GM08714 (cell line): ENCODE data around the gene CHRNA5.

Experiments
- H3K4me3 ChIP-seq: fragments of 200-500 bp; sonication (Bioruptor generic); 2 replicates; pipeline ENCODE4 v1.5.1; 2014; ENCODE audit warnings: mild to moderate bottlenecking, low read length, inconsistent platforms
- ZNF274 ChIP-seq: IDR thresholded peaks from 2 replicates; pipeline ENCODE4 v1.6.1; 2012; ENCODE audit warnings: mild to moderate bottlenecking, low read depth, low read length

CHRNA5 gene

DNA sequence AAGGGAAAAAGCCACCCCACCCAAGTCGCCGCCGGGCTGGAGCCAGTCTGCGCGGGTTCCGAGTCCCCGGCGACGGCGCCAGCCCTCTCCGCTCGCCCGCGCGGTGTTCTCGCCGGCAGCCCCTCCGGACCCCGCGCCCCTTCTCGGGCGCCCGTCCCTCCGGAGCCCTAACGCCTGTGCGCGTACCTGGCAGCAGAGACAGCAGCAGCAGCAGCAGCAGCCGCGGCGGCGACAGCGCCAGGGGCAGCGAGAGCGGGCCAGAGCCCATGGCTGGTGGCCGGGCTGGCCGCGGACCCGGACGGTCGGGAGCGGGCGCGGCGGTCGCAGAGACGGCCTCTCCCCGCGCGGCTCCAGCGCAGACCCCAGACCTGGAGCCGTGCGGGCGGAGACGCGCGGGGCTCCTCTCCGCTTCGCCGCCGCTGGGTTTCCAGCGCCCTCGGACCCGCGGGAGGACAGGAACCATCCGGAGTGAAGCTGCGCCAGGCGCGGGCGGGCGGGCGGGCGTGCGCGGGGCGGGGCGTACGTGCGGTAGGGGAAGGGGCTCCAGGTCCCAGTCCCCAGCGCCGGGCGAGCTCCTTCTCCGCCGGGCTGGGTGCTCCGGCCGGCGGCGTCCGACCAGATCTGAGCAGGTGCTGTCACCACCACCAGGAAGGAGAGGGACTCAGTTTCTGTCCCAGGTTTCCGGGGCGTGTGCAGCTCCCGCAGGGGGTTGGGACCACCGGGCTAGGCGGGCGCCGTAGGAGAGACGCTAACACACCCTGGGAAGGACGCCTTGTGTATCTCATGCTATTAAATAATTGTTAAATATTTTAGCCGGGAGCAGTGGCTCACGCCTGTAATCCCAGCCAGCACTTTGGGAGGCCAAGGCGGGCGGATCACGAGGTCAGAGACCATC is 55.5 kb downstream of the CHRNA5 start, which contains the start of gene CHRNA3:
Gene CHRNA3 (minus strand): TSS at position 470 of the 895 bp plus-strand sequence. CDS start 202 bp downstream, at position 268.
- TF ChIP-seq ZNF274: no peak
- H3K4me3 ChIP-seq: peak within 1 kb of the TSS; percentile 15; the same call in 1 of the 2 replicates

- no peak for TF ChIP-seq ZNF274
- no peak overlapping the region for H3K4me3 ChIP-seq
Observed at GRCh38 chr15:78621810-78622402, 56.6 kb downstream of the CHRNA5 start.

- TF ChIP-seq ZNF274: no peak
- no peak overlapping the region for H3K4me3 ChIP-seq
Observed at GRCh38 chr15:78623786-78624497, 58.6 kb downstream of the CHRNA5 start.

- TF ChIP-seq ZNF274: no peak
- no peak overlapping the region for H3K4me3 ChIP-seq
Observed at GRCh38 chr15:78624651-78625590, 59.6 kb downstream of the CHRNA5 start.

- TF ChIP-seq ZNF274: no peak
- H3K4me3 ChIP-seq: no peak overlapping the region
Observed at GRCh38 chr15:78625606-78626280, 60.4 kb downstream of the CHRNA5 start.

DNA sequence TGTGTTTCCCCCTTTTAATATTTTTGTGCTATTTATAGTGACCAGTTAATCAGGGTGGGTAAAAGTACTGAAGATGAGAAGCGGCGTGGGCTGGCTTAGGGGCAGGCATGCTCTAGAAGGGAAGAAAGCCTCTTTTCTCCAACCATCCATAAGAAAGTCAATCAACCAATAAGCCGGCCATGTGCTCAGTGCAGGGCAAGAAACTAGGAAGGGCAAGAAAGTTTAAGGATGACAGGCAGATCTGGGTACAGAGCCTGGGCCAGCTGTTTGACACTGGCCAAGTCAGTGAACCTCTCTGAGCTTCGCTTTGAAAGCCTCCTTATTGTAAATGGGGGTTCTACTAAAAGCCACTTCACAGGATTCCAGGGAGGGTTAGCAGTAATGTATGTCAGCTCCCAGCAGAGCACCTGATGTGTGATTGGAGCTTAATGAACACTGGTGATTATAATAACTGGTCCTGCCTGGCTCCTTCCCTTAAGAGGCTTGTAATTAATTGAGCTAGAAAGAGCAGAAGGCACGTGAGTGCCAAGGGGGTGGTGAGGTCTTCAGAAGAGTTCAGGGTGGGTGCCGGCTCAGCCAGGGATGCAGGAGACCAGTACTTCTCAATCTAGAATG is 61.2 kb downstream of the CHRNA5 start:
- TF ChIP-seq ZNF274: no peak
- H3K4me3 ChIP-seq: no peak overlapping the region

DNA sequence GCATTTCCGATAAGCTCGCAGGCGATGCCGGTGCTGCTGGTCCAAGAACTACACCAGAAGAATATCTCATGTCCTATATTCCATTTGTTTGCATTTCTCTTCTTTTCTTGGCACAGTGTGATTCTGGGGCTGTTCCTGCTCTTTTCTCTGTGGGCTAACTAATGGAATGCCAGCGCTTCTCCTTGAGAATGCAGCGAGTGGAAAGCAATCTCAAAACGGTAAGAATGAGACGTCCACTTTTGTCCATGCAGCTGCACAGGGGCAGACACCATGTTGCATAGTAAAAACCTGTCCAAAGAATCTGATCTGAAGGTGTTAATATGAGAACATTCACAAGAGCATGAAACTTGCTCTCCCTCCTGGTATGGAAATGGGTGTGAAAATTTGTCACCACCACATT is 62.0 kb downstream of the CHRNA5 start:
- TF ChIP-seq ZNF274: no peak

DNA sequence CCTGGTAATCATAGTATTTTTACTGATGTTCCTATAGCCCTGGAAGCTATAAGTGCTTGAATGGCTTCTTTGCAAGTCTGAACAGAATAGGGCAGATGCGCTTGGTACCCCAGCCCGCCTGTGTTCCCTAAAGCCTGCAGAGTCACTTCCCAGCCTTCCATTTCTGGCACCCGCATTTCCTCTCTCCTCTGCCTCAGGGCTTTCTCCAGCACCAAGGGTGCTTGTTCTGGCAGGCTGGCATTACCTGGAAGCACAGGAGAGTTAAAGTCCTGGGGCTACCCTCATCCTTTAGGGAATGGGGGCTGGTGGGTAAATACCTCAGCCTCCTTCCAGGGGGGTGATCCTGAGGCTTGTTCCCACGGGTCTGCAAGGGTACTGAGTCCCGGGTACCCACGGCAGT is 62.9 kb downstream of the CHRNA5 start:
- H3K4me3 ChIP-seq: no peak overlapping the region
- no peak for TF ChIP-seq ZNF274

More for the DNA sequence above, 62.0 kb downstream of the CHRNA5 start:
- H3K4me3 ChIP-seq: no peak overlapping the region

DNA sequence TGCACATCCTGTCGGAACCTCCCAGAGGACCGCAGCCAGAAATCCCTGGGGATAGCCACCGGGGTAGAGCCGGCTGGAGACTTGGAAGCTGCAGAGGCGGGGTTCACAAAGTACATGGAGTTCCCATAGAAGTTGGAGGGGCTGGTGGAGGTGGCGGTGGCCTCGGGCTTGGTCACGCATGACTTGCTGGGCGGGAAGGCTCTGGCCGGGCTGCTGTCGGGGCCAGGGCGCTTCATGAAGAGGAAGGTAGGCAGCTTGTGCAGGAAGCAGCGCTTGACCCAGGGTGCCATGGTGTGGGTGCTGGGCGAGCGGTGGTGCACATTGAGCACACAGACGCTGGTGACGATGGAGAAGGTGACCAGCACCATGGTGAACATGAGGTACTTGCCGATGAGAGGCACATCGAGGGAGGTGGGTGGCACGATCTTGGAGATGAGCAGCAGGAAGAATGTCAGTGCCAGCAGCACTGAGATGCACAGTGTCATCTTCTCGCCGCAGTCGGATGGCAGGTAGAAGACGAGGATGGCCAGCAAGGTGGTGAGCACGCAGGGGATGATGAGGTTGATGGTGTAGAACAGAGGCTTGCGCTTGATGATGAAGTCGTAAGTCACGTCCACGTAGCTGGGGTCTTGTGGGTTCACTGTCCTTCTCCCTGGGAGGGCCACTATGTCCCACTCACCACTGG is 63.9 kb downstream of the CHRNA5 start:
- TF ChIP-seq ZNF274: no peak

DNA sequence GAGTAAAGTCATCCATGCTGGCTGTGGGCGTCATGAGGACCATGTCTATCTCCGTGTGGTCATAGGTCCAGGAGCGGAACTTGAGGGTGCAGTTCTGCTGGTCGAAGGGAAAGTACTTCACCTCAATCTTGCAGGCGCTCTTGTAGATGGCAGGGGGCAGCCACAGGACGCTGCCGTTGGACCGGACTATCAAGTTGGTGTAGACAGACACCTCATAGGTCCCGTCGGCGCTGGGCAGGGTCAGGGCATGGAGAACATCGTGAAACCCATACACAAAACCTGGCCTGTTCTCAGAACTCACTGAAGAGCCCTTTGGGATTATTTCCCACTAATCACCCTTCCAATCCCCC is 64.4 kb downstream of the CHRNA5 start:
- no peak for TF ChIP-seq ZNF274
- H3K4me3 ChIP-seq: no peak overlapping the region

More for the DNA sequence above, 63.9 kb downstream of the CHRNA5 start:
- H3K4me3 ChIP-seq: no peak overlapping the region

- H3K4me3 ChIP-seq: no peak overlapping the region
- TF ChIP-seq ZNF274: no peak
Observed at GRCh38 chr15:78630886-78631633, 65.7 kb downstream of the CHRNA5 start.

GRCh38 chr15:78633348-78633747 is 68.0 kb downstream of the CHRNA5 start:
- no peak for TF ChIP-seq ZNF274

More at GRCh38 chr15:78633348-78633747, 68.0 kb downstream of the CHRNA5 start:
- H3K4me3 ChIP-seq: no peak overlapping the region
